SKM-1 treated with dmso at 0.1 percent for 144 hours (cell line): Measurements from ENCODE around the gene SCLY.

Experiments
- DNase-seq: peaks from one replicate; lab custom pipeline; 2025; ENCODE audit not compliant: unreplicated experiment; lab: John Stamatoyannopoulos, UW

The SCLY gene

GRCh38 chr2:238097201-238097987 is 36.6 kb downstream of the SCLY start:
- no peak for DNase-seq

- no peak for DNase-seq
Measured at GRCh38 chr2:238097988-238098871, 37.4 kb downstream of the SCLY start.

DNA sequence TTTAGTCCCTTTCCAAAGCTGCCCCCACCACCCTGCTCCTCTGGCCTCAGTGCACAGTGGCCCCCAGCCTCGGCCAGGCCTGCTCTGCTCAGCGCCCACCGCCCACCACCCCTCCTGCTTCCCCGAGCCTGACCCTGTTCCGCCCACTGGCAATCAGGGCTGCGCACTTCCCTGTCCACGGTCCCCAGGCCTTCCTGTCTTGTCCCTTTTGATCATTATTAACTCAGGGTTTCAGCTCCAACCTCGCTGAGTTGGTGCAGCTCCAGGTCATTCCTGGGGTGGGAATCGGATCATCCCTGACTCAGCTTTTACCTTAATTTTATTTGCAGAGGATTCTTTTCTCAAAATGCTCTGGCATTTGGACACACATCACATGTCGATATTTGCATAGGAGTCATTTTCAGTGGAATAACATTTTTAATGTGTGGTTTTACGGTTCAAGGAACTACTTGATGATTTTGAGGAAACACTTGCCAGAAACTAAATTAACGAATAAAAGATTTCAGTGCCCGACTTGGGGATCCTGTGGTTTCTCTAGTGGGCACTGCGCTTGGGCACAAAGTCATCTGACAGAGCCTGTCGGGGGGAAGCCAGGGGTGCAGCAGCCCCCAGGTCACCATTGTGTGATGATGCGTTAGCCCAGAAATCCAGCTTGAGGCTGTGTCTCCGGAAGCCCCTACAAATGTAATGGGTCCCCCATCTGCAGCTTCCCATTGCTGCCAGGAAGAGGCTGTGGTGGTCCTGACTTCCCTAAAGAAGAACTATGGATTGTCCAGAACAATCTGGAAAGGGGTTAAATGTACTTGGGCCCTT is 38.3 kb downstream of the SCLY start:
- DNase-seq, result no peak

GRCh38 chr2:238099714-238100048 is 38.9 kb downstream of the SCLY start:
- DNase-seq, result no peak

- DNase-seq, result no peak
Measured at GRCh38 chr2:238100049-238100820, 39.4 kb downstream of the SCLY start, which contains the start of gene ESPNL. Gene ESPNL (plus strand): TSS chr2:238100340. CDS start chr2:238100420, 80 bp downstream.

- DNase-seq, result no peak
Measured at GRCh38 chr2:238100821-238101771, 40.3 kb downstream of the SCLY start.

DNA sequence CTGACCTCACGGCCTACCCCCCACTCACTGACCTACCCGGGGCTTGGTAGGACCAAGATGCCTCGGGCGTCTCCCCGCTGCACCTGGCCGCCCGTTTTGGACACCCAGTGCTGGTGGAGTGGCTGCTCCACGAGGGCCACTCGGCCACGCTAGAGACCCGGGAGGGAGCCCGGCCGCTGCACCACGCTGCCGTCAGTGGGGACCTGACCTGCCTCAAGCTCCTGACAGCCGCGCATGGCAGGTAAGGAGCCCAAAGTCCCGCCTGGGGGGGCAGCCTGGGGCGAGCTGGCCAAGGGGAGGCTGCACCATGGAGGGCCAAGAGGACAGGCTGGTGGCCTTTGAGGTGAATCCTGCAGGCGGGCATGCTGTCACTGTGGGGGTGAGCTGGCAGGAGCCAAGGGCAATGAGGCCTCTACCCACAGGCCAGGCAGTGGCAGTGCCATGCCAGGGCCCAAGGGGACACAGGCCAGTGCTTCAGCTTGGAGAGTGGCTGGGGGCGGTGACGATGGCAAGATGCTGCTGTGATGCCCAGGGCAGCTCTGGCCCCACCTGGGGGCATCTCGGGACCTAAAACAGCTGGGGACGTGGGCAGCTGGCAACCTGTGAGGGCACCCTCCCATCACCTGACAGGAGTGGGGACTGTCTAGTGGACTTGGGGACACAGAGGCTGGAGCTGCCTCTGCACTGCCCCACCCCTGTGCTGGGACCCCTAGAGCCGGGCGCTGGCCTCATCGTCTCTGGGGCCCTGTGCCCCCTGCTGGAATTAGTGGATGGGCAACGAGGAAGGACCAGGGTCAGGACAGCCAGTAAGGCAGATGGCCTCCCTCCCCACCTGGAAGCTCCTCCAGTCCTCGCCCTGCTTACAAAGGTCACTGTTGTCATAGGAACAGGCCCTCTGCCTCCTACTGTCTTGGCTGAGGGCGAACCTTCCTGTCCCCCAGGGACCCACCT is 41.4 kb downstream of the SCLY start:
- DNase-seq, result no peak

- DNase-seq, result no peak
Measured at GRCh38 chr2:238102865-238103264, 42.1 kb downstream of the SCLY start.

- no peak for DNase-seq
Measured at GRCh38 chr2:238103465-238104225, 42.8 kb downstream of the SCLY start.

GRCh38 chr2:238104226-238104690 is 43.5 kb downstream of the SCLY start:
- no peak for DNase-seq

DNA sequence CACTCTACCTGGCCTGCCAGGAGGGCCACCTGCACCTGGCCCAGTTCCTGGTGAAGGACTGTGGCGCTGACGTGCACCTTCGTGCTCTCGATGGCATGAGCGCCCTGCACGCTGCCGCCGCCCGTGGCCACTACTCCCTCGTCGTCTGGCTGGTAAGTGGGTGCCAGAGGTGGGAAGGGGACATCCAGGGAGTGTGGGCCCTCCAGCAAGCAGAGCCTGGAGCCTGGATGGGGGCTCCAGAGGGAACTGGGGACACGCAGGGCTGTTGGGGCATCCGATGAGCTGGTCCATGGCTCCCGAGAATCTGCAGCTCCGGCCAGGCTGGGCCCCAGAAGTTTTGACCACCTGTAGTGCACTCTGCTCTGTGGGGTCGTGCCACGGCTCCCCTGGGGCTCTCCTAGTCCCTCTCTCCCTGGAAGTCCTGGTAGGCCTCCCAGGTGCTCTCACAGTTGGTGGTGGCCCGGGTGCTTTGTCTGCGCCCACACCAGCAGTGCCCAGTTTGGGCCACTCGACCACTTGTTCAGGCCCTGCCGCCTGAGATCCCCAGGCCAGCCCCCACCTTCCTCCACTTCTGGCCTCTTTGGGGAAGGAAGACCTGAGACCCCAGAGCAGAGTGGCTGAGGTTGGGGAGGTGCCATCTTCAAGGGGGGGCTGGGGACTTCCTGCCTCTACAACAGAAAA is 44.0 kb downstream of the SCLY start:
- no peak for DNase-seq

DNA sequence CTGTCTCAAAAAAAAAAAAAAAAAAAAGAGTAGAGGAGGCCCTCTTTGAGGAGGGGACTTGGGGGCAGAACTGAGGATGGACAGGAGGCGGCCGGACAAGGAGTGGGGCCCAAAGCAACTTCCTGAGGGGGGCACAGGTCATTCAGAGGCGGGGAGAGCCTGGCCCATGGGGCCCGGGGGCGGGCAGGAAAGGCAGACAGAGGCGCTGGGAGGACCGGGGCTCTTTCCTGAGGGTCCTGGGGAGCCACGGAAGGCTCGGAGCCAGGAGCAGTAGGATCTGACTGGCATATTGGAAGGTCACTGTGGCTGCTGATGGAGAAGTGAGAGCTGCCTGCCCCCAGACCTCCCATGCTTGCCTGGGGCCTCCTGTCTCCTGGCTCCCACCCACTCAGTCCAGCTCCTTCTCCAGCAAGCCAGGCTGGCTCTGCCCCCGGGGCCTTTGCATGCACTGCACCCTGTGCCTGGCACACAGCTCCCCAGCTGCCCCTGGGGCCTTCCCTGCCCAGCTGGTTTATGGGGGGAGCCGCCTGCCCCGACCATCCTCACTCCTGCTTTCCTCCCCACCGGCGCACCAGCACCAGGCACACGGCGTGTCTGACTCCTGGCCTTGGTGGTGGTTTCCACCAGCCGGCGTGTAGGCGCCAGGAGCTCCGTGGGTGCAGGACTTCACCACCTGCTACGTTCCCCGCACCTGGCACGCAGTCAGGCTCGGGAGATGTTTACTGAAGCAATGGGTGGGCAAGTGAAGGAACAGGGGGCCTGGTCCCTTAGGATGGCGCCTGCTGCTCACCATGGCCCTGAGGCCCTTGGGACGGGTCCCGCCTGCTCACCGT is 44.9 kb downstream of the SCLY start:
- DNase-seq, result no peak

DNA sequence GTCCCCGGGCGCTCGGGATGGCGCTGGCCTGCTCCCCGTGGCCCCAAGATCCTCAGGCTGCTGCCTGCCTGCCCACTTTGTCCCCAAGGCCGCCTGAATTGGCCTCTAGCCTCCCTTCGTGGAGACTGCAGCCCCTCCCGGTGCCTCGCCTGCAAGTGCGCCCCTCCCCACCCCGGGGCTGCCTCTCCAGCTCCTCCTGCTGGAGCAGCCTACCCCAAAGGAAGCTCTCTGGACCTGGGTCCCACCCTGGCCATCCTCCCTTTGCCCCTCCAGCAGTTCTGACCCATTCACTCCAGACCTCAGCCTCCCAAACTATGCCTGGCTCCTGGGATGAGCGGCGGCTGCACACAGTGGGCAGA is 45.5 kb downstream of the SCLY start:
- no peak for DNase-seq

- DNase-seq, result peak; percentile 47
Measured at GRCh38 chr2:238106698-238107524, 46.1 kb downstream of the SCLY start.
